Neural progenitor cell (in vitro differentiated cells): ENCODE data around the gene ROR2.

Experiments used
- EZH2 ChIP-seq: fragments of 200-600 bp; sonication (generic); IDR thresholded peaks from 2 replicates; pipeline ENCODE4 v1.6.1; 2017; ENCODE audit warnings: antibody characterized with exemption, mild to moderate bottlenecking, moderate library complexity
- EZH2phosphoT487 ChIP-seq: fragments of 200-600 bp; sonication (generic); IDR thresholded peaks from 2 replicates; pipeline ENCODE4 v1.6.1; 2017; ENCODE audit warnings: antibody characterized with exemption
- TF ChIP-seq, protein P1 (sequence below): fragments of 200-600 bp; sonication (generic); IDR thresholded peaks from 2 replicates; pipeline ENCODE4 v1.5.1; 2017; ENCODE audit warnings: antibody characterized with exemption, mild to moderate bottlenecking

- TF ChIP-seq, protein P1, sequence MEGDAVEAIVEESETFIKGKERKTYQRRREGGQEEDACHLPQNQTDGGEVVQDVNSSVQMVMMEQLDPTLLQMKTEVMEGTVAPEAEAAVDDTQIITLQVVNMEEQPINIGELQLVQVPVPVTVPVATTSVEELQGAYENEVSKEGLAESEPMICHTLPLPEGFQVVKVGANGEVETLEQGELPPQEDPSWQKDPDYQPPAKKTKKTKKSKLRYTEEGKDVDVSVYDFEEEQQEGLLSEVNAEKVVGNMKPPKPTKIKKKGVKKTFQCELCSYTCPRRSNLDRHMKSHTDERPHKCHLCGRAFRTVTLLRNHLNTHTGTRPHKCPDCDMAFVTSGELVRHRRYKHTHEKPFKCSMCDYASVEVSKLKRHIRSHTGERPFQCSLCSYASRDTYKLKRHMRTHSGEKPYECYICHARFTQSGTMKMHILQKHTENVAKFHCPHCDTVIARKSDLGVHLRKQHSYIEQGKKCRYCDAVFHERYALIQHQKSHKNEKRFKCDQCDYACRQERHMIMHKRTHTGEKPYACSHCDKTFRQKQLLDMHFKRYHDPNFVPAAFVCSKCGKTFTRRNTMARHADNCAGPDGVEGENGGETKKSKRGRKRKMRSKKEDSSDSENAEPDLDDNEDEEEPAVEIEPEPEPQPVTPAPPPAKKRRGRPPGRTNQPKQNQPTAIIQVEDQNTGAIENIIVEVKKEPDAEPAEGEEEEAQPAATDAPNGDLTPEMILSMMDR: no peak
- TF ChIP-seq EZH2 (no peak), EZH2phosphoT487 (no peak)
These were observed 402.9 kb downstream of the ROR2 start for GRCh38 chr9:91547081-91547480.
